ENCODE measurements around the gene PLAAT3.

- TF ChIP-seq CTCF (IDR thresholded peaks at IDR 0.05; ENCODE audit: low read depth, low read length, missing input control): no peak
- TF ChIP-seq YY1 (IDR thresholded peaks at IDR 0.05): no peak
- TF ChIP-seq RAD21 (IDR thresholded peaks at IDR 0.05): no peak
- no peak for TF ChIP-seq REST (IDR thresholded peaks at IDR 0.05)
- TF ChIP-seq, protein P1, sequence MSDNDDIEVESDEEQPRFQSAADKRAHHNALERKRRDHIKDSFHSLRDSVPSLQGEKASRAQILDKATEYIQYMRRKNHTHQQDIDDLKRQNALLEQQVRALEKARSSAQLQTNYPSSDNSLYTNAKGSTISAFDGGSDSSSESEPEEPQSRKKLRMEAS (IDR thresholded peaks at IDR 0.05): no peak
- TF ChIP-seq NR2F2 (IDR thresholded peaks at IDR 0.05): no peak
- TF ChIP-seq ZBTB33 (IDR thresholded peaks at IDR 0.05): no peak
- TF ChIP-seq FOXA1 (IDR thresholded peaks at IDR 0.05): no peak
- TF ChIP-seq, protein P2, sequence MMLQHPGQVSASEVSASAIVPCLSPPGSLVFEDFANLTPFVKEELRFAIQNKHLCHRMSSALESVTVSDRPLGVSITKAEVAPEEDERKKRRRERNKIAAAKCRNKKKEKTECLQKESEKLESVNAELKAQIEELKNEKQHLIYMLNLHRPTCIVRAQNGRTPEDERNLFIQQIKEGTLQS (IDR thresholded peaks at IDR 0.05): no peak
- peak; percentile 48 to 67 for TF ChIP-seq HNF4A (conservative IDR thresholded peaks at IDR 0.05)
- no peak for TF ChIP-seq TAF1 (conservative IDR thresholded peaks at IDR 0.05)
Measured at GRCh38 chr11:63563201-63564055, 50.8 kb downstream of the PLAAT3 start, which contains the start of gene PLAAT2.

All from liver (tissue), 3 donors.